HG03558 (cell line): ENCODE results near the gene USP6.
"Not testable (repeated sequence)": the region's sequence is repeated elsewhere in the genome, so short reads cannot be mapped to it uniquely, and the experiment has no call there.

Experiments used
- ATAC-seq: cut with Tn5 transposase; IDR thresholded peaks from one replicate; pipeline ENCODE4 v1.9.1; 2021; ENCODE audit warnings: moderate number of reproducible peaks; ENCODE audit not compliant: unreplicated experiment; ENCODE audit errors: extremely low read depth

Gene USP6

GRCh38 chr17:5183410-5183793 is 67.6 kb downstream of the USP6 start:
- no peak for ATAC-seq

GRCh38 chr17:5184288-5184687 is 68.5 kb downstream of the USP6 start:
- ATAC-seq, result no peak

GRCh38 chr17:5191541-5192417 is 75.9 kb downstream of the USP6 start, which contains the start of gene ZNF594:
ZNF594 (minus strand) TSS chr17:5191868; CDS start chr17:5184256, 7,612 bp downstream.
- ATAC-seq, result peak; percentile 75

- ATAC-seq, result no peak
Observed at GRCh38 chr17:5194346-5194745, 78.5 kb downstream of the USP6 start.

GRCh38 chr17:5198472-5198871 is 82.6 kb downstream of the USP6 start:
- ATAC-seq, result no peak

GRCh38 chr17:5200360-5200759 is 84.5 kb downstream of the USP6 start:
- ATAC-seq, result no peak

- no peak for ATAC-seq
Observed at GRCh38 chr17:5201011-5201410, 85.2 kb downstream of the USP6 start.

GRCh38 chr17:5203178-5203907 is 87.5 kb downstream of the USP6 start:
- ATAC-seq, result no peak

- ATAC-seq, result no peak
Observed at GRCh38 chr17:5203908-5204294, 88.1 kb downstream of the USP6 start.

GRCh38 chr17:5209396-5209795 is 93.6 kb downstream of the USP6 start:
- ATAC-seq, result no peak

- no peak for ATAC-seq
Observed at GRCh38 chr17:5210091-5210490, 94.3 kb downstream of the USP6 start.

- no peak for ATAC-seq
Observed at GRCh38 chr17:5210614-5211252, 94.9 kb downstream of the USP6 start.

- no peak for ATAC-seq
Observed at GRCh38 chr17:5211458-5211857, 95.6 kb downstream of the USP6 start.

GRCh38 chr17:5217562-5217961 is 101.7 kb downstream of the USP6 start:
- not testable (repeated sequence) for ATAC-seq

GRCh38 chr17:5219536-5219935 is 103.7 kb downstream of the USP6 start:
- ATAC-seq, result no peak

GRCh38 chr17:5220074-5220473 is 104.2 kb downstream of the USP6 start:
- ATAC-seq, result no peak

- ATAC-seq, result not testable (repeated sequence)
Observed at GRCh38 chr17:5221912-5222311, 106.1 kb downstream of the USP6 start.
